ENCODE measurements around the gene TBC1D9B.

TBC1D9B gene

GRCh38 chr5:179918742-179919486, 11.2 kb upstream of the TBC1D9B start:
- POLR2A ChIA-PET = no interaction called here
- no peak for TF ChIP-seq CTCF (IDR thresholded peaks at IDR 0.05; ENCODE audit: insufficient read depth, low read length, missing control alignments)
- DNase-seq (ENCODE audit: low read depth, low spot score) = no peak
- CTCF ChIA-PET = interaction anchor here (0.7 kb wide), 1 partner anchor 9 kb away, joined by 3 read pairs; no protein-coding TSS in a partner anchor
- no peak overlapping the region for H3K4me3 ChIP-seq (ENCODE audit: low read depth, low read length)

GRCh38 chr5:179916523-179916922, 8.8 kb upstream of the TBC1D9B start:
- ChIA-PET CTCF (interaction anchor here (1.5 to 1.8 kb wide), 2 partner anchors 8 to 9 kb away, joined by 6 read pairs; no protein-coding TSS in a partner anchor), POLR2A (no interaction called here)
- H3K4me3 ChIP-seq (ENCODE audit: low read depth, low read length) = no peak overlapping the region
- no peak for DNase-seq (ENCODE audit: low read depth, low spot score)
- TF ChIP-seq CTCF (IDR thresholded peaks at IDR 0.05; ENCODE audit: insufficient read depth, low read length, missing control alignments) = no peak

GRCh38 chr5:179915406-179915935, 7.8 kb upstream of the TBC1D9B start:
- CTCF ChIA-PET = no interaction called here
- TF ChIP-seq CTCF (IDR thresholded peaks at IDR 0.05; ENCODE audit: insufficient read depth, low read length, missing control alignments) = no peak
- DNase-seq (ENCODE audit: low read depth, low spot score) = no peak
- POLR2A ChIA-PET = no interaction called here
- no peak overlapping the region for H3K4me3 ChIP-seq (ENCODE audit: low read depth, low read length)

GRCh38 chr5:179914032-179914755, 6.5 kb upstream of the TBC1D9B start:
- peak; percentile 4 for DNase-seq (ENCODE audit: low read depth, low spot score)
- ChIA-PET CTCF (interaction anchor here (1.7 kb wide), 1 partner anchor 11 kb away, joined by 4 read pairs; no protein-coding TSS in a partner anchor), POLR2A (no interaction called here)

GRCh38 chr5:179913461-179913860, 5.8 kb upstream of the TBC1D9B start:
- no peak for DNase-seq (ENCODE audit: low read depth, low spot score)
- POLR2A ChIA-PET = no interaction called here
- no peak overlapping the region for H3K4me3 ChIP-seq (ENCODE audit: low read depth, low read length)
- CTCF ChIA-PET = interaction anchor here (1.7 kb wide), 1 partner anchor 12 kb away, joined by 4 read pairs; no protein-coding TSS in a partner anchor
- no peak for TF ChIP-seq CTCF (IDR thresholded peaks at IDR 0.05; ENCODE audit: insufficient read depth, low read length, missing control alignments)

More at GRCh38 chr5:179914032-179914755, 6.5 kb upstream of the TBC1D9B start:
- no peak overlapping the region for H3K4me3 ChIP-seq (ENCODE audit: low read depth, low read length)
- no peak for TF ChIP-seq CTCF (IDR thresholded peaks at IDR 0.05; ENCODE audit: insufficient read depth, low read length, missing control alignments)

- no peak overlapping the region for H3K4me3 ChIP-seq (ENCODE audit: low read depth, low read length)
- no peak for DNase-seq (ENCODE audit: low read depth, low spot score)
- ChIA-PET POLR2A (no interaction called here), CTCF (no interaction called here)
- no peak for TF ChIP-seq CTCF (IDR thresholded peaks at IDR 0.05; ENCODE audit: insufficient read depth, low read length, missing control alignments)
Measured at GRCh38 chr5:179912951-179913350, 5.3 kb upstream of the TBC1D9B start.

Measured in AG04449 (cell line).